DMS 273 (cell line): ENCODE data around the gene PLXNA2.

Experiments
- DNase-seq: peaks from one replicate; lab custom pipeline; 2025; ENCODE audit not compliant: unreplicated experiment; lab: John Stamatoyannopoulos, UW

Gene PLXNA2

DNA sequence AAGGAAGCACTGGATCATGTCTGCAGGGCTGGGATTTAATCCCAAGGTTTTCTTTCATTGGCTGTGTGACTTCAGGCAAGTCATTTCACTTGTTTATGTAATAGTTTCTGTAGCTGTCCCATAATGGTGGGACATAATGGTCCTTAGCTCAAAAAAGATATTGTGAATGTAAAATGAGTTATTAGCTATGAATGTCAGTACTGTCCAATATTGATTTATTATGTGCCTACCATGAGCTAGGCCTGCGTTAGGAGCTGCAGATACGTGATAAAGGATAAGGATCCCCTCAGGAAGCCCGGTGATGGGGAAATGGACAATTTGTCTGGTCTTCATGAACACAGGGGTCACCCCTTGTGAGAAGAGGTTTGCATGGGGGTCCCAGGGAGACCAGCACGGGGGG lies 95.8 kb downstream of the PLXNA2 start:
- DNase-seq: no peak

DNA sequence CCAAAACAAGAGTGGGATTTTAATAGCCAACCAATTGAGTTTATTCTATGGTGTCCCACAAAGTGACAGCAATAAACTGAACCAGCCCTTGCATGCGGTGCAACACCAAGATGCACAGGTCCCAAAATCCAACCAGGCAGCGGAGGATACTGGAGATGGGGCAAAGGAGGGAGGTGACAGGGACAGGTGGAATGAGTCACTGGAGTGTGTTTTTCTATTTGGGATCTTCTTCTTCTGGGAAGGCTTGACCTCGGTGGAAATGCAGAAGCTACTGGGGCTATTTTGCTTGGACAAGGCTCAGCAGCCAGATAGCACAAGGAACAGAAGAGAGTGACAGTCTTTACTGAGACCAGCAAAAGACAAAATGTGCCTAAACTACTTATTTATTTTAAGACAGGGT lies 97.5 kb downstream of the PLXNA2 start:
- no peak for DNase-seq

DNA sequence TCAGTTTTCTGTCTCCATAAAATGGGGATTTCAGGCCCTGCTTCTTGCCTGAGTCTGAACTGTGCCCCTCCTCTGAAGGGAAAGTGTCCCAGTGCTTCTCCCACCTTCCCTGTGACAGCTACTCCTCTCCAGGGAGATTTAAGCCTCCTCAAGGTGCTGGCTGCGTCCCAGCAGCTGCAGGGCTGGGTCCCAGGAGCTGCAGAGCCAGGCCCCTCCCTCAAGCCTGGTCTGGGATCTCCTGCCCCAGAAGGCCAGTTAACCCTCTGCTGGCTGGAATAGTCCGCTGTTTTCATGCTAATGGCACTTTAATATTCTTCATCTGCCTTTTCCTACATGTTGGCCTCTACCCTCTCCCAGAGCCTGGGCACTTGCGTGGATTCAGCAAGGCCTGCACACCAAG lies 99.0 kb downstream of the PLXNA2 start:
- DNase-seq: peak; percentile 55

DNA sequence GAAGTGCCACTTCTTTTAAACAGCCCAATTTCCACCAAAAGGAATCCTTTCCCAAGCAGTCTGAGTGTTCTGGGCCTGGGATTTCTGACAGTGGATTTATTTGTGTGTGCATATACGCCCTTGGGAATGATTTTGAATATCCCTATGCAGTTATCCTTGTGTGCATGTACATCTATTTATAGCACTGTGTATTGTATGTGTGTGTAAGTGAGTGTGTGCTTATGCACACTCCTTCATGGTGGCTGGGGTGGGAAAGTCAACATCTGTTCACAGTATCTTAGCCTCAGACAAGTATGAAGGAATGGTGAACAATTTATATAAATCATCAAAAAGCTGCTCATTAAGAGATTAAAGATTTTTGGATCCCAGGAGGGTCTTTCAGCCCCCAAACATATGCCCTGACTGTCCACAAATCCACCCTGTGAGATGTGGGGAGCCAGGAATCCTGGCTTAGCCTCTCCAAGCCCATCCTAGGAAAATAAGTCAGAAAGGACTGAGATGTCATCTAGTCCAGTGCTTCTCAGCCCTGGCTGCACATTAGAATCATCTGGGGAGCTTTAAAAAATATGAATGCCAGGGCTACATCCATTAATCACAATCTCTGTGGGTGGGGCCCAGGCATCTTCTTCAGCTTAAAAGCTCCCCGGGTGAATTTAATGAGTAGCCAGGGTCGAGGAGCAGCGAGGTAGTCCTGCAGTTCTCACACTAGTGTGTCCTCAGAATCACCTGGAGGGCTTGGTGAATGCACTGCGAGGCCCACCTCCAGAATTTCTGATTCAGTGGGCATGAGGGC lies 101.4 kb downstream of the PLXNA2 start:
- DNase-seq: no peak

DNA sequence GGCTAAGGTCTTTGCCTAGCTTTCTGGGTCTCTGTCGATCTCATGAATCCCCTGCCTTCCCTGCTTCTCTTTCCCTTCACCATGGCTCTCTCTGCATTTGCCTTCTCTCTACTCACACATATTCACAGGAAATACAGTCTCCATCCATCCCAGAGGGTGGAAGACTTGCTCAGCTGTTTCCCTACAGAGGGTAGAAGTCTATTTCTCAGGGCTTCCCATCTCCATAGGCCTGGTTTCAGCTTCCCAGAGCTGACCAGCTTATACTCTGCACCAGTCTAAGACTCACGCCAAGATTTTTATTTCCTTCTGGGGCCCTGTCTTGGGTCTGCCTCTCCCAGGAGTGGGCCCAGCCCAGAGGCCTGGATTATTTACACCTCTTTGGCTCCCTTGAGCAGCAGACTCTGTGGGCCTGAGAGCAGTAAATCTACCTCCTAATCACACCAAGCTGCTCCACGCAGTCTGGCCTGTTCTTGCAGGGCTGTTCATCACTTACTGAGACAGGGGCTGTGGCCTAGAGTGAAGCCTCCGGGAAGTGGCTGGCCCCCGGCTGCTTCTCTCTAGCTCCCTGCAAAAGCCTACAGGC lies 102.5 kb downstream of the PLXNA2 start:
- DNase-seq: peak; percentile 15

DNA sequence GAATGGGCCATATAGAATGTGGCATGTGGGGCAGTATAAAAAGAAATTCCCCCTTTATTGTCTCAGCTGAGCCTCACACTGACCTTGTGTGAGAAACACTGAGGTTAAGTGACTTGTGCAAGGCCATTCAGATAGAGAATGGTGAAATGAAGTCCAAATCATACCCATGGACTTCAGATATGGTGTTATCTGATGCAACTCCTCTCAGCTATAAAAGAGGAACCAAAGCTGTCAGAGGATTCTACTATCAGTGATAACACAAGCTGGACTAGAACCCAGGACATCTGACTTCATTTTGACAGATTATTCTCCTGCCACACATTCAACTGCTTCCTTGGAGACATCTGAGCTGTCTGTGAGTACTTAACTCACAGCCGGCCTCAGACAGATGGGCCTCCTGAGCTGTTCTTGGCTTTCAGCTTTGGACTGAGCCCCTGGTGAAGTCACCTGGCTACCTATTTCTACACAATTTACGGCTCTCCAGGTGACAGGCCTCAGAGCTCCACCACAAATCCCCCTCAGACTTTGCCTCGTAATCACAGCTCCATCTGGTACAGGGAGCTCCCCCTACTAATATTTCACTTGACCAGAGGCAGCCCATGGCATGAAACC lies 104.6 kb downstream of the PLXNA2 start:
- peak; percentile 35 for DNase-seq

DNA sequence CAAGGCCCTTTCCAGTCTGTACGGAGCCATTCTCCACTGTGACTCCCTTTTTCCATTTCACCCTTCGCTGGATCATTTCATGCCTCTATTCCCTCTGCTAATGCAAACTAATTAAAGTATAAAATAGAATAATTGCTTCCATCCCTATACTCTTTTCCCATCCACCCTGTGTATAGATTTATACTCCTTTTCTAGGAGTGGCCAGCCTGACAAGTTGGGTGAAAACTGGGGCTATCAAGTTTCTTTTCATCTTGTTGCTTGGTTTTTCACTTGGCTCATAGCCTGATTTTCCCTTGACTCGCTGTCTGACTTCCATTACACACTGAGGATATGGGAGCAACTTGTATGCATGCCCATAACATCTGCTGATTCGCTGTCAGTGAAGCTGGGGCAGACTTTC lies 107.0 kb downstream of the PLXNA2 start:
- DNase-seq: peak; percentile 92

DNA sequence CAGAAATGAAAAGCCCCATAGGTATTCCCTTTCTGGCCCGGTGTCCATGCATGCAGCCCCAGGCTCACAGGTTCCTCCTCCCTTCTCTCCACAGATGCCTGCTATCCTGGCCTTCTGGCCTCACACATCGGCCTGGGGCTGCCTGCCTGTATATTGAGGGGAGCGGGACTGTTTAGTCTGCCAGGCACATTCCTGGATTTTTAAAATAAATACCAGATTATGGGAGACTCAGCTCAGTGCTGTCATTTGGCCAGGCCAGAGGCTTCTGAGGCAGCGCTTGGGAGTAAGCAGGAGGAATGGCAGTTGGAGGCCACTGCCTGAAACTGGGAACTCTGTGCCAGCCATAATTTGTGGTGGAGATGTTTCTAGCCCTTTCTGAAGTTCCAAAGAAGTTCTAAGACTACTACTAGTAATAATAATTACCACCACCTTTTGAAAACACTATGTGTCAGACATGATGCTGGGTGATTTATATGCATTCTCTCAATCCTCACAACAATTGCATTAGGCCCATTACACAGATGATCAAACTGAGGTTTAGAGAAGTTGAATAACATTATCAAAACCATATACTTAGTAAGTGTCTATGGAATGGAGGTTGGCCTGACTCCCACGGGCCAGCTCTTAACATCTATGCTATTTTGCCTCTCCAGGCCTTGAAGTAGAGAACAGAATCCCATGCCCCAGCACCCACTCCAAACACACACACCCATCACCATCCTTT lies 107.6 kb downstream of the PLXNA2 start:
- DNase-seq: no peak

DNA sequence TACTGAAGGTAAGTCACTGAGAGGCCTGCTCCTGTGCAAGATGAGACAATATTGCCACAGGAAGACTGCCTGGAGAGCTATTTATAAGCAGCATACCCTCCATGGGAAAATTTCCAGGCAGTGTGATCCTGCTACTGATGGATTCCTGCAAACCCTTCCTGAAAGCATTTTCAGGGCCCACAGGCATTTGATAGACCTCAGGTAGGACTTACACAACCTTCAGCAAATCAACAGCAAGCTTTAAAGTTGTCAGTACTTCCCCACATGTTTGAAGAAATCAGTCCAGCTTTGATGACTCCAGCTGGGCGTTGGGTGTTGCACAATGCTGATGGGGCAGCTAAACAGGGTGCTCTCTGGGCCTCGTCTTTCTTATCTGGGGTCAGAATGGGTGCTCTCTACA lies 108.8 kb downstream of the PLXNA2 start:
- DNase-seq: no peak

DNA sequence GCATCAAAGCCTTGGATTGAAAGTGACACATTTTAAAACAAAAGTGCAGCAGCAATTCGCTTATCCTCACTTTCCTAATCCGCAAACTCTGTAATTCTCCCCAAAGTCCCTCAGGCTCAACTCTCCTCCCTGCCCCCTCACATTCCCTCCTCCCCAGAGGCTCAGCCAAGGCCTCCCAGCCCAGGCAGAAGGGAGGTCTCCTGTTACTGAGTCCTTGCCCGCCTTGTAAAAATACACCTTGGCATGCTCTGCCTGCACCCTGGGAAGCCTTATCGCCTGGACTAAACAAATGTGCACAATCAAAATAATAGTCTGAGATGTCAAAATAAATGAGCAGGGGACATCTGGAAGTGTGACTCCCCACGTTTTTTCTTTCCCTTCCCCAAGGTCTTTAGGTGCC lies 109.7 kb downstream of the PLXNA2 start:
- DNase-seq: peak; percentile 57

DNA sequence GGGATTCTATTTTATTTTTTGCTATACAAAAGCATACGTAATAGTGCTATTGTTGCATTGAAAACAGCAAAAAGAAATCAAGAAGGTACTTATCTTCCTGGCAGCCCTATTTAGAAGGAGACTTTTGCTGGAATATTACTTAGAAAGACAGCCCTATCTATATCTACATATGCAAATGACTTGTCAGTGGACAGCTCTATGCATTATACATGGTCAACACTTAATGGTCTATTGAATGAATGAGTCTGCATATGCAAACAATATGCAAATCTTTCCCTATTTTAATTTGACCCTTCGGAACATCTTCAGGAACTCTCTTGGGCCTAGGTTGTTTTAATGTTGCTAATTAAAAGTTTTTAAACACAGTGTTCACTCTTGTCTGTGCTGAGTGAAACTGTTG lies 110.8 kb downstream of the PLXNA2 start:
- no peak for DNase-seq

DNA sequence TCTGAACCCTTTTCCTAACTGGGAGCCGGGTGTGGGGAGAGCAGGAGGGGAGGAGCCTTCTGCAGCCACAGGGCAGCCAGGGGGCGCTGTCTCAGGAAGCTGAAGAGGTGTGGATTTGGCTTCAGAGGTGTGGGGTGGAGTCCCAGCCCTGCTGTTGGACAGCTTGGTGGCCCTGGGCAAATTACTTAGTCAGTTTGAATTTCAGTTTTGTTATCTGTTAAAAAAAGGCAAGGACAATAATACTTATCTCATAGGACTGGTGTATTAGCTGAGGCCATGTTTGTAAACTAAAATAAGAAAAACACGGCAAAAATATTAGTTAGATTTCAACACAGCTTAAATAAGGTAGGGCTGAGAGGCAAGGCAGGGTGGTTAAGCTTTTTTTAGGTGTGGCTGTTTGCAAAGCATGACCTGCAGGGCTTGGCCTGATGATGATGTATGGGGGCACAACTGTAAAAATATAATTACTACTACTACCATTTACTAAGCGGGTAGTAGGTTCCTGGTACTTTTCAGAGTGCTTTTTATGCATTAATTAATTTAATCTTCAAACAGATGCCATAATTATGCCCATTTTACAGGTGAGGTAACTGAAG lies 111.8 kb downstream of the PLXNA2 start:
- DNase-seq: peak; percentile 91

DNA sequence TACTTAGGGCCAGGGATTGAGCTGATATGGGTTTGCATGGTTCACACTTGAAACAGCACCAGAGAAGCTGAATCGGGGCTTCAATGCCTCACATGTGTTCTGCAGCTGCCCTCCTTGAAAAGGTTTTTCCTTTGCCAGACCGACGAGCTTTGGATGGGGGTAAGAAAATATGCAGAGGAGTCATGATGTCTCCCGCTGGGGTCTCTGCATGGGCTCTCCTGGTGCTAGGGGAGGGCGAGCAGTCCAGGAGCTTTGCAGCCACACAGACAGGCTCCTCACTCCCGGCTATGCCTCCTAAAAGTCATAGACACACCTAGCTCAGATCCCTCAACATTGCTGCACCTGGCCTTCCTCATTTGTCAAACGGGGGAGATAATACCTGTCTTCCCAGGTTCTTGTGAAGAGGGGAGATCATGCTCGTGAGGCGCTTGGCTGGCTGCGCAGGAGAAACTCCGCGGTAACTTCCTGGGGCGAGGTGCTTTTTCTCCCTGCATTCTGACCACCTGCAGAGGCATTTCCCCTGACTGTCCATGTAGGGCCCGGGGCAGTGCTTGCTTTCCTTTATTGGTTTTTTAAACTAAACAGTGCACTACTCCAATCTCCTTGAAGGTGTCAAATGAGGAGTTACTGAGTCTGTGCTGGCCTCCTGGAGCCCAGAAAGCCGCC lies 112.4 kb downstream of the PLXNA2 start:
- DNase-seq: no peak

DNA sequence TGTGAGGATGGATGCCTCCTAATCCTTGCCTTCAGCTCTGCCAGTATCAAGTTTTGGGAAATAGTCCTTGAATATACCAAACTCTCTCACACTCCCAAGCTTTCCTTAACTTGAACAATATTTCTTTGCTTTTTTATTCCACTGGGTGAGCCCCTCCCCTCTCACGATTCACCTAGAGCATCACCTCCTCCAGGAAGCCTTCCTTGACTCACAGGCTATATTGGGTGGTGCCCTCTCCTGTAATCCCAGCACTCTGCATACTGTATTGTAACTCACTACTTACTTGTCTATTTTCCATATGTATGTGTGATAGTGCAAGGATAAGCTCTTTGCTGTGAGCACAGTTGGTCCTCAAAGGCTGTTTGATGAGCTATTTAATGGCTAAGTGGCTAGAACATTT lies 114.7 kb downstream of the PLXNA2 start:
- DNase-seq: no peak

DNA sequence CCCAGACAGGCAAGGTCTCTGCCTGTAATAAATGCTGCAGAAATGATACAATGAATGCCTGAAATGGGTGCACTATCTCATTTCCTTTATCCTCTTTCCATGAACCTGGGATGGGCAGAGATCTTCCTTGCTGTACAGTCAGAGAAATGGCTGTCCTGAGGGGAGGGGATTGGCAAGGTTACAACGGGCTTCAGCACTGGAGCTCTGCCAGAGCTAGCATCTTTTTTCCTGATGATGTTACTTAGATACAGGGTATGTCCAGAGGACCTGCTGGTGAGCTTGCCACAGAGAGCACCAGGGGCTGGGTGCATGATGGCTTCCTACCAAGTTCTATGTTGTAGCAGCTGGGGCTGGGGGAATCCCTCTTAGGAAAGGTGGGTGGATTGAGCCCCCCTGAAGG lies 115.1 kb downstream of the PLXNA2 start:
- no peak for DNase-seq

DNA sequence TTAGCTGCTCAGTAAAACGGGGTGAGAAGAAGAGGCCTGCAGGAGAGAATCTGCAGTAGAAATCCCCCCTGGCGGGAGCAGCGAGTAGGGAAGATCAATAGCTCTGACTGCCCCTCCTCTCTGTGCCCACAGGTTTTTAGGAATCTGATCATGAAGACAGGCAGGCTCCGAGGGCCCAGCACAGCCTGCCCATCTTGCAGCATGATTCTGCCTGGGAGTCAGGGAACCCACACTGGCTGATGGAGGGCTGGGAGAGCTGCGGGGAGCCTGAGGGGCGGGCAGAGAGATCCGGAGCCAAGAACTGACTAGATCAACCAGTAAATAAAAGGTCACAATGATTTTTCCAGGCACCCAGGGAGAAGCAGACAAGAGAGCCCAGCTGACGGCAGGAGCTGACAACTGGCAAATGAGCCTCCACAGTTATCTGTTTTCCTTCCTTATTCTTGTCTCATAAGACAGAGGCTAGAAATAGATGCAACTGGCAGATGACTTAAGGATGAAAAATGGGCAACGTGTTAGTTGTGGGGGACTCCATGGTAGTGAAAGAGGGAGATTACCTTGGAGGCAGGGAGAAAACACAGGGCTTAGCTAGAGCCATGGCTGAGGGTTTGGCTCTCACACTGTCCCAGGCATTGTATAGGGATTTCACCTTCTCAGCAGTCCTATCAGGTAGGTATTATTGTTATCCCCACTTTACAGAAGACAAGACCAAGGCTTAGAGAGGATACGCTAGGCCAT lies 116.2 kb downstream of the PLXNA2 start:
- no peak for DNase-seq

DNA sequence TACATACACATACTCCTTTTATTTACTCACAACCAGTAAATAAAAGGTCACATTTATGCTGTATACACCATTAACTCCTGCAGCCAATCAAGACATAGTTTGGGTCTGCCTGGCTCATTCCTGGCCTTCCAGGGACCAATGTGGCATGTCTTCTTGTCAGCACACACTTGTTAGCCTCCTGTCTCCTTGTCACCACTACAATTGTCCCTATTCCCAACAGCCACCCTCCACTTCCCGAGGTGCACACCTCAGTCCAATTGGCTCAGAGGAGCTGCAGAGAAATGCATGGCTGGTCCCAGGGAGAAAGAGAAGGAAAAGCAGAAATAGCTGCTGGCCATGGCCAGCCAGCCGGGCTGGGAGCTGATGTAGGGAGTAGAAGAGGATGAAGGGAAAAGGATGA lies 116.9 kb downstream of the PLXNA2 start:
- DNase-seq: no peak

DNA sequence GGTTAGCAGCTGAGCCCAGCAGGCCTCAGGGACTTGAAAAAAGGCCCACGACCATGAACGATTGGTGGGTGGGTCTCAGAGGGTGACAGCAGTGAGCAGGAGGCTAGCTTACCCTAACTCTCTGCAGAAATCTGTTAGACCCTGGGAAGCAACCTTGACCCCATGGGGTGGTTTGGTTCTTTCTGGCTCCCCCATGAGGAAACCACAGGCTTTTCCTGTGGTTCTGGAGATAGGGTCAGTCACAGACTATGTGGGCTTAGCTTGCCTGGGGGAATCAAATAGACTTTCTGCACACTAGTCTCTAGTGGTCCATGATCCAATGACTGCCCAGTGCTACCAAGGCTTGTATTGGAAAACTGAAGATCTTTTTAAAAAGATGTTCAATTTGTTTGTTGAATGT lies 118.1 kb downstream of the PLXNA2 start:
- DNase-seq: no peak

DNA sequence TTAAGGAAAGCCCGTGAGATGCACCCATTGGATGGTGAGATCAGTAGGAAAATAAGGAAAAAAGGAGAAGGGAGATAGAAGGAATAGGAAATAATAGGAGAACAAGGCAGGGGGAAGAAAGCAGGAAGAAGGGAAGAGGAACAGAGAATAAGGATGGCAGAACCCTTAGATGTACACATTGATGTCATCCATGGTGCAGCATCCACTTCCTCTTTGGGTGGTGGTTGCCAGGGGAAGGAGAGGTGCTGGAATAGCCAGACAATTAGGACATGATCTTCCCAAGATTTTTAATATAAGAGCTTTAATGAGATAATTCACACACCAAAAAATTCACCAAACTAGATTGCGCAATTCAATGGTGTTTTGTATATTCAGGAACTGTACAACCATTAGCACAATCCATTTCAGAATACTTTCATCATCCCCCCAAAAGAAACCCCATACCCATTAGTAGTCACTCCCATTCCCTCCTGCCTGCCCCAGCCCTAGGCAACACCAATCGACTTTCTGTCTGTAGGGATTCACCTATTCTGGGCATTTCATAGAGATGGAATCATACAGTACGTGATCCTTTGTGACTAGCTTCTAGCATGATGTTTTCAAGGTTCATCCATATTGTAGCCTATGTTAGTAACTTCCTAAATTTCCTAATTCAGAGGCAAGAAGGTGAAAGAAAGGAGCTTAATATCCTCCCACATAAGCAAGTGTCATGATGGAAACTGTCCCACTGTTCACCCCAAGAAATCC lies 121.4 kb downstream of the PLXNA2 start:
- DNase-seq: no peak
